Mesendoderm (in vitro differentiated cells): ENCODE data around the gene FGF4.

Experiments used
- DNase-seq: peaks from one replicate; pipeline ENCODE4 v3.0.0; 2013
- H2AK5ac ChIP-seq: 2 replicates; pipeline ENCODE4 v1.6.1; 2013; ENCODE audit warnings: low read length, inconsistent platforms
- H2BK120ac ChIP-seq: 2 replicates; pipeline ENCODE4 v1.6.1; 2013; ENCODE audit warnings: low read depth, mild to moderate bottlenecking, low read length, moderate library complexity, mixed read lengths
- H2BK15ac ChIP-seq: replicated peaks from 2 replicates; pipeline ENCODE4 v1.6.1; 2013; ENCODE audit warnings: low read depth, mild to moderate bottlenecking, moderate library complexity
- H2BK5ac ChIP-seq: 2 replicates; pipeline ENCODE4 v1.6.1; 2013; ENCODE audit warnings: low read length, inconsistent platforms
- H3K18ac ChIP-seq: 2 replicates; pipeline ENCODE4 v1.6.1; 2013; ENCODE audit warnings: mild to moderate bottlenecking, low read length, mixed read lengths
- H3K23ac ChIP-seq: one replicate; pipeline ENCODE4 v1.6.1; 2013; ENCODE audit warnings: low read length
- H3K27ac ChIP-seq: 2 replicates; pipeline ENCODE4 v1.5.1; 2013; ENCODE audit warnings: low read depth, mild to moderate bottlenecking, inconsistent platforms, low read length, moderate library complexity
- H3K27me3 ChIP-seq: 2 replicates; pipeline ENCODE4 v1.6.1; 2013; ENCODE audit warnings: low read length, control low read depth, mild to moderate bottlenecking, inconsistent platforms; ENCODE audit not compliant: insufficient read depth, poor library complexity
- H3K36me3 ChIP-seq: 2 replicates; pipeline ENCODE4 v1.6.1; 2013; ENCODE audit warnings: low read length, inconsistent platforms; ENCODE audit not compliant: control insufficient read depth, insufficient read depth
- H3K4ac ChIP-seq: one replicate; pipeline ENCODE4 v1.6.1; 2013; ENCODE audit warnings: low read depth, mild to moderate bottlenecking, low read length, moderate library complexity
- H3K4me1 ChIP-seq: 2 replicates; pipeline ENCODE4 v1.6.1; 2013; ENCODE audit warnings: low read depth, low read length, inconsistent platforms; ENCODE audit not compliant: control insufficient read depth
- H3K4me2 ChIP-seq: 2 replicates; pipeline ENCODE4 v1.6.1; 2013; ENCODE audit warnings: low read length
- H3K4me3 ChIP-seq: 2 replicates; pipeline ENCODE4 v1.5.1; 2013; ENCODE audit warnings: mild to moderate bottlenecking, low read length
- H3K56ac ChIP-seq: one replicate; pipeline ENCODE4 v1.6.1; 2013; ENCODE audit warnings: low read length
- H3K79me1 ChIP-seq: 2 replicates; pipeline ENCODE4 v1.6.1; 2013; ENCODE audit warnings: low read length, inconsistent platforms
- H3K79me2 ChIP-seq: 2 replicates; pipeline ENCODE4 v1.6.1; 2013; ENCODE audit warnings: mild to moderate bottlenecking, low read length; ENCODE audit not compliant: control insufficient read depth, insufficient read depth
- H3K9ac ChIP-seq: 2 replicates; pipeline ENCODE4 v1.6.1; 2013; ENCODE audit warnings: low read length, inconsistent platforms
- H4K5ac ChIP-seq: one replicate; pipeline ENCODE4 v1.6.1; 2013; ENCODE audit warnings: low read length
- H4K8ac ChIP-seq: one replicate; pipeline ENCODE4 v1.6.1; 2013; ENCODE audit warnings: low read depth, mild to moderate bottlenecking, control low read depth, low read length, moderate library complexity
- WGBS: extraction: QIAGEN DNeasy Blood & Tissue Kit; methylation state at CpG from one replicate; pipeline ENCODE4 v1.1.7; 2013; ENCODE audit warnings: low lambda C conversion rate, missing lambda C conversion rate; ENCODE audit not compliant: insufficient coverage; ENCODE audit errors: extremely low coverage; 5-methylcytosine and 5-hydroxymethylcytosine counted together

FGF4 gene

DNA sequence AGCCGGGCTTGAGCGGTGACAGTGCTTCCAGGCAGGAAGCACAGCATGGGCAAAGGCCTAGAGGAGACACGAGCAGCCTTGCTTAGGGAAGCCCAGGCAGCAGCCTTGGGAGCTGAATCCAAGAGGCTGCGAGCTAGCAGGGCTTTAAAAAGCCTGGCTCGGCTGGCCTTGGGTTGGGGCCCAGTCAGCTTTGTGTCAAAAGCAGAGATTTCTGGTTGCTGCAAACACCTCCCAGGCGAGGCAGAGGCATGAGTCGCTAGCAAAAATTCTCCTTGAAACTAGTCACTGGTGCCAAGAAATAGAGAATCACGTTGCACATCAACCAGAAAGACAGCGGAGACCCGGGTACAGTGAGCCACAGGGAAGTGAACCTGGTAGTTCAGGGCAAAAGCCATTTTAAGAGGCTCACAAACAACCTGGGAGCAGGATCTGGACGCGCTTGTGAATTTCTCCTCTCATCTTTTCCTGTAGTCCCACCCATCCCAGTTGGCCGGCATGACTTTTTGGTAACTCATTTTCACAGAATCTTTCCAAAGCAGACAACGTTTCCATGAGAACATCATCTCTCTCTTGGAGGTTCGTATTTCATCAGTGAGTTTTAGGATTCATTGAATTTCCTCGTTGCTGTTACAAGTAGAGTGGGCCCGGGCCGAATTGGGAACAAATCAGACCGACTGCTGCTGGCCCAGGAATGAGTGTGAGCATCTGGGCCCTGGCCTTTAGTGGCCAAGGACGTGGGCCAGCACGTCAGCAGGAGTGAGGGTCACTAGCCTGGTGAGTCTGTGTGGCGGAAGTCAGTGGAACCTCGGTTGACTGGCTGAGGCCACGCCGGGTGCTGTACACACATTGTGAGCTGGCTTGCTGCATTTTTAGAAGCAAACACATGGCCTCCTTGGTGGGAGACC lies 16.4 kb upstream of the FGF4 start:
- Histone ChIP-seq H3K4me3 (no peak overlapping the region), H3K79me1 (no peaks in the 10 kb centered on the region), H3K79me2 (no peaks in the 10 kb centered on the region), H3K18ac (no peak overlapping the region), H3K9ac (no peak overlapping the region), H2BK120ac (no peak overlapping the region), H4K8ac (no peak overlapping the region), H4K5ac (no peak overlapping the region), H3K56ac (no peak overlapping the region), H3K4me2 (no peak overlapping the region), H2BK15ac (no peak overlapping the region), H3K4me1 (no peaks in the 10 kb centered on the region), H2BK5ac (no peak overlapping the region), H3K4ac (no peak overlapping the region), H3K23ac (no peak overlapping the region), H2AK5ac (no peak overlapping the region), H3K27me3 (no peaks in the 10 kb centered on the region), H3K27ac (no peak overlapping the region), H3K36me3 (no peaks in the 10 kb centered on the region)
- WGBS, result no CpG with 5 or more reads among the region's 25 CpGs
- DNase-seq, result no peak

DNA sequence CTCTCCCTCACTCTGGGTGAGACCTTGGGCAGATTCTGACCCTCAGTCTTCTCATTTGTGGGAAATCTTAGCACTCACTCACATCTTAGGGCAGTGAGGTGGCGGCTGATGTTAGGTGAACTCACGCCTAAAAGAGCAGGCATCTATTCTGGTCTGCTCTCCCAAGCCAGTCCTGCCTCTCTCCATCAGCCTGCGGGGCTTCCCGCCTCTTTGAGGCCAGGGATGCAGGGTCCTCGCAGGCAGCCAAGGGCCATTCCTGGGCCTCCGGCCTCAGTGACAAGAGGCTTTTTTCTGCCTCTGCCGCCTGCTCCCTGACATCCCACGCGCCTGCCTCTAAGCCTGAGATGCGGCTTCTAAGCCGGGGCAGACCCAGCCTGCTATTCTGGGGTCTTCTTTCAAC lies 13.8 kb upstream of the FGF4 start:
- Histone ChIP-seq H3K36me3 (no peaks in the 10 kb centered on the region), H3K79me2 (no peaks in the 10 kb centered on the region), H3K79me1 (no peaks in the 10 kb centered on the region), H3K4me1 (no peaks in the 10 kb centered on the region), H3K56ac (no peak overlapping the region), H3K23ac (no peak overlapping the region), H4K8ac (no peak overlapping the region), H3K4ac (no peak overlapping the region), H3K27me3 (no peaks in the 10 kb centered on the region), H3K27ac (no peak overlapping the region), H2BK15ac (no peak overlapping the region), H4K5ac (no peak overlapping the region), H3K4me2 (no peak overlapping the region), H3K9ac (no peak overlapping the region), H2AK5ac (no peak overlapping the region), H2BK5ac (no peak overlapping the region), H3K4me3 (no peak overlapping the region), H2BK120ac (no peak overlapping the region), H3K18ac (no peak overlapping the region)
- no CpG with 5 or more reads among the region's 11 CpGs for WGBS
- no peak for DNase-seq

DNA sequence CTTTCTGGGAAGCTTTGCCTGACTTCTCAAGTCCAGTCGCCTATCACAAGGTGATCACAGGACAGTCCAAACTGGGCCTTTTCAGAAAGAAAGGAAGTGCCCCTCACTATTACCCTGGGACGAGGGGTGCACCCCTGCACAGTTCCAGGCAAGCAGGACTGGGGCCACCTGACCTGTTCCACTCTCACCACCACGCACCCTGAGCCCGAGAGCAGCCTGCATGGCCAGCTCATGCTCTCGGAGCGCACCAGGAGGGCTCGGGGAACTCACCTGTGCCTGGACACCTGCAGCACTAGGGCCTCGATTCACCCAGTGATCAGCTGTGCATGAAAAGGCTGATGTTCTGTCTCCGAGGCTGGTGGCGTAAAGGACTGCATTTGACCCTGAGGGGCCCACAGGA lies 12.8 kb upstream of the FGF4 start:
- Histone ChIP-seq H2BK15ac (no peak overlapping the region), H3K79me2 (no peaks in the 10 kb centered on the region), H3K9ac (no peak overlapping the region), H3K27ac (no peak overlapping the region), H3K23ac (no peak overlapping the region), H3K4me1 (no peaks in the 10 kb centered on the region), H3K4me2 (no peak overlapping the region), H3K56ac (no peak overlapping the region), H3K27me3 (no peaks in the 10 kb centered on the region), H3K18ac (no peak overlapping the region), H3K4me3 (no peak overlapping the region), H2AK5ac (no peak overlapping the region), H4K8ac (no peak overlapping the region), H3K4ac (no peak overlapping the region), H2BK120ac (no peak overlapping the region), H2BK5ac (no peak overlapping the region), H3K36me3 (no peaks in the 10 kb centered on the region), H3K79me1 (no peaks in the 10 kb centered on the region), H4K5ac (no peak overlapping the region)
- no peak for DNase-seq
- whole genome bisulfite sequencing, result no CpG with 5 or more reads among the region's 10 CpGs

GRCh38 chr11:69787457-69787856 lies 12.3 kb upstream of the FGF4 start:
- Histone ChIP-seq H2BK15ac (no peak overlapping the region), H3K4ac (no peak overlapping the region), H3K79me1 (no peaks in the 10 kb centered on the region), H3K4me1 (no peaks in the 10 kb centered on the region), H3K27me3 (no peaks in the 10 kb centered on the region), H3K4me3 (no peak overlapping the region), H3K79me2 (no peaks in the 10 kb centered on the region), H3K9ac (no peak overlapping the region), H3K23ac (no peak overlapping the region), H4K5ac (no peak overlapping the region), H2AK5ac (no peak overlapping the region), H3K18ac (no peak overlapping the region), H2BK120ac (no peak overlapping the region), H2BK5ac (no peak overlapping the region), H3K27ac (no peak overlapping the region), H4K8ac (no peak overlapping the region), H3K56ac (no peak overlapping the region), H3K36me3 (no peaks in the 10 kb centered on the region), H3K4me2 (no peak overlapping the region)
- no peak for DNase-seq
- no CpG with 5 or more reads among the region's 4 CpGs for WGBS

DNA sequence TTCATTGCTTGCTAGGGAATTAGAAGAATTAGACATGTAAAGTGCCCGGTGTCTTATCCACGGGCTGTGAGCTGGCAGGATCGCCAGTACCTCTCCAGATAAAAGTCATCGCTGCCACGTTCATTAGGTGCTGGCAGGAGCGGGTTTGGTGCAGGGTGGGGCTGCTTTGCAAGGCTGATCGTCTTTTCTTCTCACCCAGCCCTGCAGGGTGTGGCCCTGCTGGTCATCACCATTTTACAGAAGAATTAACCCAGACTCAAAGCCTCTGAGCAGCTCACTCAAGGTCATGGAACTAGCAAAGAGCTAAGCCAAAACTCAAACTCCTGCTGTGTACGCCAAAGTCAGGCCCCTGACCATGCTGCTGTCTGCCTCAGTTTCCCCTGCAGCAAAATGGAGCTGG lies 6.1 kb upstream of the FGF4 start:
- H3K27ac ChIP-seq, result no peak overlapping the region
- no peaks in the 10 kb centered on the region for H3K79me1 ChIP-seq
- H2BK5ac ChIP-seq, result no peak overlapping the region
- no peak overlapping the region for H3K23ac ChIP-seq
- no peak overlapping the region for H3K4me2 ChIP-seq
- no peak overlapping the region for H2BK120ac ChIP-seq
- H3K4ac ChIP-seq, result no peak overlapping the region
- no peak overlapping the region for H3K4me3 ChIP-seq
- no peak overlapping the region for H4K8ac ChIP-seq
- H3K9ac ChIP-seq, result no peak overlapping the region
- H3K4me1 ChIP-seq, result no peaks in the 10 kb centered on the region
- DNase-seq, result no peak
- H4K5ac ChIP-seq, result no peak overlapping the region
- H2BK15ac ChIP-seq, result no peak overlapping the region
- no peaks in the 10 kb centered on the region for H3K27me3 ChIP-seq
- no CpG with 5 or more reads among the region's 8 CpGs for WGBS
- no peaks in the 10 kb centered on the region for H3K79me2 ChIP-seq
- no peaks in the 10 kb centered on the region for H3K36me3 ChIP-seq
- H2AK5ac ChIP-seq, result no peak overlapping the region
- H3K56ac ChIP-seq, result no peak overlapping the region
- no peak overlapping the region for H3K18ac ChIP-seq

DNA sequence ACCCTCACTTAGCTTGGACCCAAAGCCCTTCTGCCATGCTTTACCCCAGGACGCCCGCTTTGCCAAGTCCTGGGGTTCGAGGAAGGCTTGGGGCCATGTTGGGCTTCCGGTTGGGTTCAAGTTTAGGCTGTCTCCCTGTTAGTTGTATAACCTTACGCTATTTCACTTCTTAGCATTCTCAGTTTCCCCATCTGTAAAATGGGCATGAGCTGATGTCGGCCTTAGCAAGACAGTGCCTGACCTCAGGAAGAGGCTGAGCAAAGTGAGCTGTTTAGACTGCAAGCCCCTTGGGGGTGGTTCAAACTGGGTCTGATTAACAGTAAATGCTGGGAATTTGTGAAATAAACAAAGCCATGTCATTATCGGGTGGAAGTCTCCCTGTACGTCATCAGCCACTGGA lies 3.2 kb upstream of the FGF4 start:
- no peak overlapping the region for H3K4me3 ChIP-seq
- no peak overlapping the region for H3K23ac ChIP-seq
- H3K9ac ChIP-seq, result no peak overlapping the region
- DNase-seq, result no peak
- H3K18ac ChIP-seq, result no peak overlapping the region
- H4K8ac ChIP-seq, result no peak overlapping the region
- H2AK5ac ChIP-seq, result no peak overlapping the region
- no peaks in the 10 kb centered on the region for H3K4me1 ChIP-seq
- no peak overlapping the region for H3K27ac ChIP-seq
- H3K27me3 ChIP-seq, result peaks cover 6% of the 10 kb centered on the region
- H3K79me2 ChIP-seq, result no peaks in the 10 kb centered on the region
- no peak overlapping the region for H3K4ac ChIP-seq
- H3K36me3 ChIP-seq, result no peaks in the 10 kb centered on the region
- H4K5ac ChIP-seq, result no peak overlapping the region
- WGBS, result no CpG with 5 or more reads among the region's 8 CpGs
- H2BK15ac ChIP-seq, result no peak overlapping the region
- no peaks in the 10 kb centered on the region for H3K79me1 ChIP-seq
- no peak overlapping the region for H3K4me2 ChIP-seq
- no peak overlapping the region for H2BK5ac ChIP-seq
- no peak overlapping the region for H2BK120ac ChIP-seq
- no peak overlapping the region for H3K56ac ChIP-seq
